HG03521 (cell line): ENCODE measurements around the gene FPR3.
"Not testable (repeated sequence)": the region's sequence is repeated elsewhere in the genome, so short reads cannot be mapped to it uniquely, and the experiment has no call there.

Source experiments
- ATAC-seq: cut with Tn5 transposase; IDR thresholded peaks from one replicate; pipeline ENCODE4 v1.9.1; 2021; ENCODE audit warnings: mild to moderate bottlenecking, moderate library complexity; ENCODE audit not compliant: unreplicated experiment

FPR3 gene

DNA sequence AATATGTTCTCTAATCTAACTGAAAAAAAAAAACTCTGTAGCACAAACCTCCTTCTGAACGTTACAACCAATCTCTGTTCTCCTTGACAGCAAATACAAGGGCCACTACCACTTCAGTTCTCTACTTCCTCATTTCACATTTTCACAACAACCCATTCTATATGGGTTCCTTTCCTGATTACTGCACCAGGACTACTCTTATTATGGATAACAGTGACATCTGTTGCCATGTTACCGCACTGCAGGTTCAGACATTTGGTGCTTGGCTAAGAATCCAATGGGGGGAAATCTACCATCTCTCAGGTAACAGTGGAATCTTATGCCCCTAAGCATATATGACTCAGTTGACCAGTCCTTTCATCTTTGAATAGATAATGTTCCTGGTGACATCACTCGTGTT, 11.6 kb upstream of the FPR3 start:
- no peak for ATAC-seq

DNA sequence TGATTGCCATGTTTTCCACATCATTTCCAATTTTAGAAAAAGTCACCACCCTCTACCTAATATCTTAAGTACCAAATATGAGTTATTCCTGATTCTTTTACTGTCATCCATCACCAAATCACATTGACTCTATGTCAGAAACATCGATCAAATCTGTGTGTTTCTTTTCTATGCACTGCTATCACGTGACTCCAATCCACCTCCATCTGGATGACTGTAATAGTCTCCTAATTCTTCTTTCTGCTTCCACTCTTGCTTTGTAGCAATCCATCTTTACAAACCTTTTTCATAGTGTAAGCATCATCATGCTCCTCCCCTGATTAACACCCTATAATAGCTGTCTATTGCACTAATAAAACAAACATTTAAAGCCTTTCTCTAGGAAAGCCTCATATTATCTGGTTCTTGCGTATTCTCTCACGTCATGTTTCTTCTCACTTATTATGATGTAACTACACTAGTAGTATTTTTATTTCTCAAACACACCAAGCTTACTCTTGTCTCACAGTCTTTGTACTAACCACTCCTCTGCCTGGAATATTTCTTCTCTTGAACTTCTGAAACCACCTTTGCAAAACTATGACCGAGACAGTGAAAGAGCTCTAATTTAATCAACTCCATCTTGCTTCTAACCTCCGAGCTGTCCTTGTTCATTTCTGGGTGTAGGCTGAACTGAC, 10.7 kb upstream of the FPR3 start:
- ATAC-seq: no peak

DNA sequence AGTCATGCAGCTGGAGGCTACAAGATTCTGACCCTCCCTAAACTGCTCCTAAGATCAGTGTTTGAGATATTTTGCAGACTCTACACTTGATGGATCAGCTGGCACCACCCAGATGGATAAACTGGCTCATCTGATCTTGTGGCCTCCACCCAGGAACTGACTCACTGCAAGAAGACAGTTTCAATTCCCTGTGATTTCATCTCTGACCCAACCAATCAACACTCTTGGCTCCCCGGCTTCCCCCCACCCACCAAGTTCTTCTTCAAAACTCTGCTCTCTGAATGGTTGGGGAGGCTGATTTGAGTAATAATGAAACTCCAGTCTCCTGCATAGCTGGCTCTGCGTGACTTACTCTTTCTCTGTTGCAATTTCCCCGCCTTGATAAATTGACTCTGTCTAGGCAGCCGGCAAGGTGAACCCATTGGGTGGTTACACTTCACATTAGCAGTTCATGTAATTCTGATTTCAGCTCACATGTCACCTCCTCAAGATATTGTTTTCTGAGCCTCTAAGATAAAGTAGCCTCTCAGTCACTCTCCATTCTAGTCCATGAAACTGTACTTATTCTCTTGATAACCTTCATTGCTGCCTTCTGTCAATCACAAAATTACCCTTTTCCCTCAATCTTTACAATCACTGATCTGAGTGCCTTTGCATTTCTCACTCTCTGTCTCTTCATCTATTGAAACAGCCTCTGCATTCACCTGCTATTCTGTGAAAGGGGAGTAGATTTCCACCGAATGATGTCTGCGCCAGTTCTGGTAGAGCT, 9.9 kb upstream of the FPR3 start:
- no peak for ATAC-seq

DNA sequence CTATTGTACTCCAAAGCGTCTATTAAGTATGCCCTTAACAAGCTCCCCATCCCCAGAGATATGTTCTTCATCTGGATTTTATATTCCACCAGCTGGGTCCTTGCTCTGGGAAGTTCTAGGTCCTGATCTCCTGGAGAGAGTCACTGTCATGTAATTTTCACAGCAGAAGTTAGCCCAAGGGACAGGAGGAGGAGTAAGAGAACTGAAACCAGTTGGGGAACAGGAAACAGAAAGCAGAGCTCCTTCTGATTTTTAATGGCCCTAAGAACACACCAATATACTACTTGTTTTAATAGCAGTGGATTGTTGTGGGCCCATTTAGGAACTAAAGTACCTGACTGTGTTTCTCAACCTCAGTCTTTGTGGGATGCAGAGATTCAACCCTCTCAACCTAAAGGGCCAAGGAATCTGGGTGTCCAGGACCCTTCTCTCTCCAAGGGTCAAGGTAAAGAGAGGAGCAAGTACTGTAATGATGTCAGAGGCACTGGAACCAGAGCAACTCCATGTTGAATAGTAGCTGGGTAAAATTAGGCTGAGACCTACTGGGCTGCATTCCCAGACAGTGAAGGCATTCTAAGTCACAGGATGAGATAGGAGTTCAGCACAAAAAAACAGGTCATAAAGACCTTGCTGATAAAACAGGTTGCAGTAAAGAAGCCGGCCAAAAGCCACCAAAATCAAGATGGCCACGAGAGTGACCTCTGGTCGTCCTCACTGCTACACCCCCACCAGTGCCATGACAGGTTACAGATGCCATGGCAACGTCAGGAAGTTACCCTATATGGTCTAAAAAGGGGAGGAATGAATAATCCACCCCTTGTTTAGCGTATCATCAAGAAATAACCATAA, 8.1 kb upstream of the FPR3 start:
- ATAC-seq: no peak

- ATAC-seq: no peak
Measured at GRCh38 chr19:51788029-51788428, 6.9 kb upstream of the FPR3 start.

DNA sequence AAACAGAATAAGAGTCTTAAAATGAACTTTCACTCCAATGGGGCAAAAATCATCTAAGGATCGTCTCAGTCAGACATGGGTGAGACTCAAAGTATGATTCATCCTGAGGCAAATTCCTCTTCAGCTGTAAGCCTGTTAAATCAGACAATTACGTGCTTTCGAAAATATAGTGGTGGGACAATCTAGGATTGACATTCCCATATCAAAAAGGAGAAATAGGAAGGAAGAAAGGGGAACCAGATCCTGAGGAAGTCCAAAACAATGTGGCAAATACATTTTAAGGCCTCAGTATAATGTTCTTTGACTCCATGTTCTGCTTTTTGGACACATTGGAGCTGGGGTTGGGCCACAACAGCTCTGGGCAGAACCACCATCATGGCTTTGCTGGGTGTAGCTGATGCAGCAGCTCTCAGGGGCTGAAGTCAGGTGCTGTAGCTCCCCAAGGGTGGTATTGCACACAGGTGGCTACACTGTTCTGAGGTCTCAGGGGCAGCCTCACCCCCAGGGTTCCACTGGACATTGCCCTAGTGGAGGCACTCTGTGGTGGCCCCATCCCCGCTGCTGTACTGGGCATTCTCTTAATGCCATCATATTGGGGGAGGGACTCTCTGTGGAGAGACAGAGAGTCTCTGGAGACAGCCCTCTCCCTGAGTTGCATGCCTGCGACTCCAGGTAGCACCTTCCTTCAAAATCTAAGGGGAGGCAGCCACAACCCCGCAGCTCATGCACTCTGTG, 5.7 kb upstream of the FPR3 start:
- no peak for ATAC-seq

- no peak for ATAC-seq
Measured at GRCh38 chr19:51792932-51793331, 2.0 kb upstream of the FPR3 start.

GRCh38 chr19:51793994-51794393, 963 bp upstream of the FPR3 start:
- ATAC-seq: no peak

- ATAC-seq: no peak
Measured at GRCh38 chr19:51796195-51796679, 1.3 kb downstream of the FPR3 start.

GRCh38 chr19:51797480-51797879, 2.5 kb downstream of the FPR3 start:
- no peak for ATAC-seq

DNA sequence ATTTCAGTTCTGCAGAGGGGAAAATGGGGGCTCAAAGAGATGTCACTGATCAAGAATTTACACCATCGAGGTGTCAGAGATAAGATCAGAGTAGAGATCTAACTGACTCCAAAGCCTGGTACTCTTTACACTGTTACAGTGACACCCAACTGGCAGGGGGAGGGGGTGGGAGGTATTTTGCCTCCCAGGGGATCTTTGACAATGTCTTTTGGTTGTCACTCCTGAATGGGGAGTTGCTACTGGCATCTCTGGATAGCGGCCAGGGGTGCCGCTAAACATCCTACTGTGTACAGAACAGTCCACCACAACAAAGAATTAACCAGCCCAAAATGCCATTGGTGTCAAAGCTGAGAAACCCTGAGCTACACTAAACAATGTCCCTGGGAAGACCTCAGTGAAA, 3.1 kb downstream of the FPR3 start:
- no peak for ATAC-seq

- no peak for ATAC-seq
Measured at GRCh38 chr19:51799034-51799773, 4.2 kb downstream of the FPR3 start.

- ATAC-seq: no peak
Measured at GRCh38 chr19:51799774-51800472, 5.0 kb downstream of the FPR3 start.

GRCh38 chr19:51800473-51801244, 5.7 kb downstream of the FPR3 start:
- ATAC-seq: no peak

DNA sequence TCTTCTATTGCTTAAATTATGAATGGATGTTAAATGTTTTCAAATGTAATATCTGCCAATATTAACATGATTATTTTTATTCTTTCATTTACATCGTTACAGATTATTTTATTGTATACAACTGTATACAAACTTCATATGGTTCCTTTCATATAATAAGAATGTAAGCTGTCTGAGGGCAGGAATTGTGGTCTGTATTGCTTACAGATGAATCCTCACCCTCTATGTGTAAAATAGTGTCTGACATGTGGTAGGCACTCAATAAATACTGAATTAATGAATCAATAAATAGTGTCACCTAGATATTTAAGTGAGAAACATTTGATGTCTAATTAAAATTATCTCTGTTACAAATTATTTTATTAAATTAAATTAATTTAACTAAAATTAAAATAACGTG, 7.8 kb downstream of the FPR3 start:
- no peak for ATAC-seq

GRCh38 chr19:51803519-51803918, 8.6 kb downstream of the FPR3 start:
- no peak for ATAC-seq

DNA sequence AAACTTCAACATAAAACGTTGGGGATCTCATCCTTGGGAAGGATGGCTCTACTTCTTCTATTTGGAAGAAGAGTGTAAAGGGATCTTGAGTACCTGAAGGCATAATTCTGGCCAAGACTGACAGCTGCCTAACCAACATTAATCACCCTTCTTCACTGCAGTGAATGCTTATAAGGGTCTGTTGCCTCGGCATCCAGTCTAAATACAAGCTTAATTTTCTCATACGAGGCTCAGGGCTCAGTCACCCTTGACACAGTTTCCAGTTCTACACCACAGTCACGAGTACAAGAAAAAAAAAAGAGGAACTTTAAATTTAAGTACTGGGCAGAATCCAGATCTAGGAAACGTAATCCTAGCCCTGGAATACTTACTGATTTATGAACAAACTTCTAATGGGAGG, 9.0 kb downstream of the FPR3 start:
- no peak for ATAC-seq

GRCh38 chr19:51804789-51805188, 9.8 kb downstream of the FPR3 start:
- ATAC-seq: not testable (repeated sequence)

DNA sequence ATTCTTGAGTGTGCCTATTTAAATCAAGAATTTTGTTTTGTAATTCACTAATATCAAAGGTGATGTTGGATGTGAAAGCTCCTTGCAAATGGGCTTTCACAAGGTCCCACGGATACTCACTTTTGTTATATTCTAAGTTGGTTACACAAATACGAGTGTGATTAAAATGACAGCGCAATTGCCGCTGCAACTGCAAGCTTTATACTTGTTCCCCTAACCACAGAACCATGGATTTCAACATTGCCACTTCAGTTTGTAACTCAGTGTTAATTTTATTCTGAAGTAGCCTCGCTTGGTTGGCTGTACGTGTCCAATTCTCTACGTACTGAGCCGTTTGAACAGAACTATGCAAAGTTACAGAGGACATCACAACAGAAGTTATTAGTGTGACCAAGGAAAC, 10.4 kb downstream of the FPR3 start:
- ATAC-seq: not testable (repeated sequence)
